HG02642 (cell line): ENCODE data around the gene CCNA1.
A peak's percentile ranks its signal among the peaks of the same experiment; 100 is the strongest.

Source experiments
- ATAC-seq: cut with Tn5 transposase; IDR thresholded peaks from one replicate; pipeline ENCODE4 v1.9.1; 2021; ENCODE audit warnings: mild to moderate bottlenecking; ENCODE audit not compliant: unreplicated experiment, poor library complexity

CCNA1 gene

DNA sequence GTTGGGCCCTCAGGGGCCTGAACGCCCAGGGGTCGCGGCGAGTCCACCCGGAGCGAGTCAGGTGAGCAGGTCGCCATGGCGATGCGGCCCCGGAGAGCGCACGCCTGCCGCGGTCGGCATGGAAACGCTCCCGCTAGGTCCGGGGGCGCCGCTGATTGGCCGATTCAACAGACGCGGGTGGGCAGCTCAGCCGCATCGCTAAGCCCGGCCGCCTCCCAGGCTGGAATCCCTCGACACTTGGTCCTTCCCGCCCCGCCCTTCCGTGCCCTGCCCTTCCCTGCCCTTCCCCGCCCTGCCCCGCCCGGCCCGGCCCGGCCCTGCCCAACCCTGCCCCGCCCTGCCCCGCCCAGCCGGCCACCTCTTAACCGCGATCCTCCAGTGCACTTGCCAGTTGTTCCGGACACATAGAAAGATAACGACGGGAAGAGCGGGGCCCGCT is at the start of gene CCNA1:
Gene CCNA1, plus strand, starts transcription at position 390 of the 439 bp plus-strand sequence. CDS start 562 bp downstream, outside the sequence.
- ATAC-seq = peak; percentile 46

DNA sequence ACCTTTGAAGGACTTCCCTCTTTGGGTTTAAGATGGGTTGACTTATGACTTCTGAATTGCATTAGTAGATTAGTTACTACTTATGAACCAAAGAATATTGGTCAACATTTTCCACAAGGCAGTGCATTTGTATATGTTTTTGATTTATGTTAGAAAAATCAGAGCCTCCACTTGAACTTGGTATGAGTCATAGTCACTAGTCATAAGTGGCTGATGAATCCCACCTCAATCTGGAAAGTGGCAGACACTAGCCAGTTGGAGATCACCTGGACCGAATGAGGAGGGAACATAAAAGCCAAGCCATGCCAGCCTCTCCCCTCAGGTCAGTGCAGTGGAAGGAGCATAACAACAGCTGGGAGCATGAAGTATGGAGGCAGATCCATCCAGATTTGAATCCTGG is 46.8 kb upstream of the CCNA1 start:
- ATAC-seq = no peak

DNA sequence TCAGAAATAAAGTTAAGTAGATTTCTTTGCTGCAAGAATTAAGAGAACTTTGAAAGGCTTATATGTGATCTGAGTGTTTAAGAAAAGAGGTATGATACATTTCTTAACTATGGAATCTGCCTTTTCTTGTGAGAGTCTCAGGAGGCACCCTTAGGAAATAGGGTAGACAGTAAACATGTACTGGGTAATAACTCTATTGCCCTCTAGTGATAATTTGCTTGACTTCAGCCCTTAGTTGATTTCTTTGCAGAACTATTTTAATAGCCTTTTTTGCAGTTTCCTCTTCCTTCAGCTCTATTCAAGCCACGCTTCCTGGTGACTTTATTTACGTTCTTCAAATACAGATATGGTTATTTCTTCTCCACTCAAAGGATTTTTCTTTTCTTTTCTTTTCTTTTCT is 37.0 kb upstream of the CCNA1 start:
- ATAC-seq = no peak

DNA sequence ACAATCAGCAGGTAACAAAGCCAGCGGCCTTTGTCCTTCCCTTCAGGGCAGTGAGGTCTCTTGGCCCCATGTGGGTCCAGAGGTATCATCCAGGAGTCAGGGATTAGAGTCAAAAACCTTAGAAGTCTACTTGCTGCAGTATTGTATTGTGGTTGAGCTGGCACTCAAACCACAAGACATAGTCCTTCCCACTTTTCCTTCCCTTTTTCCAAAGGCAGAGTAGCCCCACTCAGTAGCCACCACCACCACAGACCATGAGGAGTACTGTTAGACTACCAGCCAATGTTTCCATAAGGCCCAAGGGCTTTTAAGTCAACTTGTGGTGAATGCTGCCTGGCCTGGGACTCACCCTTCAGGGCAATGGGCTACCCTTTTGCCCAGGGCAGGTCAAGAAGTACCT is 27.1 kb upstream of the CCNA1 start:
- ATAC-seq = no peak

DNA sequence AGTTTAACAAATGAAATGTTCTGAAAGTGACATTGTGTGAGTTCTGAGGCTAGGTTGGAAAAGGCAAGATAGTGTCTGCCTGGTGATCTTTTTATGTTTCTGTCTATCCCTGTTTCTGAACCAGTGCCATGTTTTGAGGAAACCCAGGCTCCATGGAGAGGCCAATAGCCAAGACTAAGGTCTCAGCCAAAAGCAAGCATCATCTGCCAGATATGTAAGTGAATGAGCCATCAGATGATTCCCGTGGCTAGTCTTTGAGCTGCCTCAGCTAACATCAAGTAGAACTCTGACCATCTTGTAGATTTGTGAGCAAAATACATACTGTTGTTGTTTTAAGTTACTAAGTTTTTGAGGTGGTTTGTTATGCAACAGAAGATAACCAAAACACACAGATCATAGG is 19.6 kb upstream of the CCNA1 start:
- ATAC-seq = no peak

DNA sequence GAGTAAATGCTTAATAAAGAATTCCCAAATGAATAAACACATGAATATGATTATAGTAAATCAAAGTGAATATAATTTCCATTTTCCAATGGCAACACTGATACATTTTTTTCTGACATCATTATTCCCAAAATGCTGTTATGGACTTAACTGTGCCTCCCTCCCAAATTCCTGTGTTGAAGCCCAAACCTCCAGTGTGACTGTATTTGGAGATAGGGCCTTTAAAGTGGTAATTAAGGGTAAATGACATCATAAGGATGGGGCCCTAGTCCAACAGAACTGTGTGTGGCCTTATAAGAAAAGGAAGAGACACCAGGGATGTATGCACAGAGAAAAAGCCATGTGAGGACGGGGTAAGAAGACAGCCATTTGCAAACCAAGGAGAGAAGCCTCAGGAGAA is 19.1 kb upstream of the CCNA1 start:
- ATAC-seq = no peak

DNA sequence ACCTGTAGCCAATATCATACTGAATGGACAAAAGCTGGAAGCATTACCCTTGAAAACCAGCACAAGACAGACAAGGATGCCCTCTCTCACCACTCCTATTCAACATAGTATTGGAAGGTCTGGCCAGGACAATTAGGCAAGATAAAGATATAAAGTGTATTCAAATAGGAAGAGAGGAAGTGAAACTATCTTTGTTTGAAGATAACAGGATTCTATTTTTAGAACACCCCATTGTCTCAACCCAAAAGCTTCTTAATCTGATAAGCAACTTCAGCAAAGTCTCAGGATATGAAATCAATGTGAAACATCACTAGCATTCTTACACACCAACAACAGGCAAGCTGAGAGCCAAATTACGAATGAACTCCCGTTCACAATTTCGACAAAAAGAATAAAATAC is 17.8 kb upstream of the CCNA1 start:
- ATAC-seq = no peak

DNA sequence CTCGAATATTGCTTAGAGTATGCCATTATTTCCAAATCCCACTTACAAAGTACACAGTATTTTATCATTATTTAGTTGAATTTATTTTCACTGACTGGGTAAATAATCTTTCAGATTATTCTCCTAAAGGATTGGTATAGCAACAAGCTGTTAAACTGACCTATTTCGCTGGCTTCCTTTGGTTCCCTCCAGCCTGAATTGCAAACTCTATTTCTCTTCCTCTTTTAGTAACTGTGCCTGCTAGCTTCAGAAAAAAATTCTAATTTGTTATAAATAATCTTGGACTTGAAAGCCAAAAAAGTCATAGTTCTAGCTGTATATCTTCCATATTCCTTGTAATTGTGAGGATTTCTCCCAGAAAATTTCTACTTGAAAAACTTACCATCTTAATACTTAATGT is 15.0 kb upstream of the CCNA1 start:
- ATAC-seq = no peak

DNA sequence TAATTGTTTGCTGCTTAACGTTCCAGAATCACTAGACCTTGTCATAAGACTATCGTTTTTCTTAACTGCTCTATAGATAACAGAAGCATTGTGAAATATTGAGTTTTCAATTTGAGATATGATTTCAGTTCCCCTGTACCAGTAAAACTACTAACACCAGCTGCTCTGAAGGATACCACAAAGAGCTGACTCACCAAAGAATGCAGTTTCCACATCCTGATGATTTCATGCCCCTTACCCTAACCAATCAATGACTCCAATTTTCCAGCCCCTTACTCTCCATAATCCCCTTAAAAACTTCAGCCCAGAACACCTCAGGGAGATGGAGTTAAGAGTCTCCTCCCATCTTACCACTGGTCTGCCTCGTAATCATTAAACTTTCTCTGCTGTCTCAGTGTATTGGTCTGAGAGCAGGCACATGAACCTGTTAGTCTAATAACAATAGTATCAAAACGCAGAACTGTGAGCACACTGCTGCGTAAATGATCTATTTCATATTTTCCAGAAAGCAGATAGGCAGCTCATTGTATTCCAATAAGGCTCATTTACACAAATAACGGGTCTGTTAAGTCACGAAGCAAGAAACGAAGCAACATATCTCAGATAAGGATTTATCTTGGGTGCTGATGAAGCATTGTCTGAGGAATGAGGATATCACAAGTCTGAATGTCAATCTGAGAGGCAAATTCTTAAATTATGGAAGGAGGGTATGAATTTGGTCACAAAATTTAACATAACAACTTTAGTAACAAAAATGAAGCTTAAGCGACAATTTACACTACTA is 14.1 kb upstream of the CCNA1 start:
- peak; percentile 77 for ATAC-seq

DNA sequence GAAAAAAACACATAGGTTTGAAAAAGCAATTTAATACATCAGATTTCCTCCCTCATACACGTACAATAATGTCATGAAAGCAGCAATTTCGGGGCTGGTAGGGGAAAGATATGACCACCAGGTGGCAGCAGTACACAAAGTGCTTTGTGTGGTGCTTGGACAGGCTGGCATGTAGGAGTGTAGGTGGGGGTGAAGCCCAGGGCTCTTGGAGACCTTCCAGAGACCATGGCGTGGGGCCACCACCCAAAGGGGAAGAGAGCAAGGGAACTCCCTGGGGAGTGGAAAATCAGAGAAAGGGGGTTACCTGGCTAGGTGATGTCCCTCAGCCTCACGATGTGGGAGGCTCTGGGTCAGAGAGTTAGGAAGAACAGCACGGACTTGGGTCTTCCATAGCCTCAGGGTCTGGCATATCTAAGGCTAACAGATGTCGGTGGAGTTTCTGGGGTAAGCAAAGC is 11.8 kb upstream of the CCNA1 start:
- ATAC-seq = peak; percentile 92

DNA sequence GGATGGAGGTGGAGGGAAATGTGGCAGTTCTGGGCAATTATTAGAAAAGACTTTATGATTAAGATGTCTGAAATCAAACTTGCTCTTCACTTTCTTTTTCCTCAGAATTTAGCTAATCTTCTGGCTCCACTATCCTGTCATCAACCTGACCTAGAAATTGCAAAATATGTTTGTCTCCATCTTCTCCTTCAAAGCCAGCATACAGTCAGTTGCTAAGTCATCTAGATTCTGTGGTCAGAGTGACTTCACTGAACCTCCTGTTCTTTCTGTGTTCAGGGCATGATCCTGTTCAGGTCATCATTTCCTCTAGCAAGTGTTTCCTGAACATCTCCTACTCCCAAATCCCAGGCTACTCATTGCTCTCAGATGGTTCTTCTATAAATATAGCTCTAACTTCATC is 10.8 kb upstream of the CCNA1 start:
- no peak for ATAC-seq

DNA sequence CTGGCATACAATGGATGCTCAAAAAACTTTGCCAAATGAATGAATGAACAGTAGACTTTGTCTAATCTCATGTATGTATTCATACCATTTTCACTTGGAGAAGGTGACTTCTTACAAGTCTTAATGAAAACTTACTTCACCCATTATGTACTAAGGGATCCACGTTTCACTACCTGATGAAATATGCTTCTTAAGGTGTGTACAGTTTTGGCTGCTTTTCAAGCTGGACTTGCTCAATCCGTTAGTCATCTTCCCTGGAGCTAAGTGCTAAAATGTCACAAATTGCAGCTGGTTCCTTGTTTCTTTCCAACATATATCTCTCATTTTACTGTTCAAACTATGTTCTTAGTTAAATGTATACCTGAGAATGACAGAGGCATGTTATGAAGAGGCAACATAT is 4.2 kb upstream of the CCNA1 start:
- no peak for ATAC-seq

DNA sequence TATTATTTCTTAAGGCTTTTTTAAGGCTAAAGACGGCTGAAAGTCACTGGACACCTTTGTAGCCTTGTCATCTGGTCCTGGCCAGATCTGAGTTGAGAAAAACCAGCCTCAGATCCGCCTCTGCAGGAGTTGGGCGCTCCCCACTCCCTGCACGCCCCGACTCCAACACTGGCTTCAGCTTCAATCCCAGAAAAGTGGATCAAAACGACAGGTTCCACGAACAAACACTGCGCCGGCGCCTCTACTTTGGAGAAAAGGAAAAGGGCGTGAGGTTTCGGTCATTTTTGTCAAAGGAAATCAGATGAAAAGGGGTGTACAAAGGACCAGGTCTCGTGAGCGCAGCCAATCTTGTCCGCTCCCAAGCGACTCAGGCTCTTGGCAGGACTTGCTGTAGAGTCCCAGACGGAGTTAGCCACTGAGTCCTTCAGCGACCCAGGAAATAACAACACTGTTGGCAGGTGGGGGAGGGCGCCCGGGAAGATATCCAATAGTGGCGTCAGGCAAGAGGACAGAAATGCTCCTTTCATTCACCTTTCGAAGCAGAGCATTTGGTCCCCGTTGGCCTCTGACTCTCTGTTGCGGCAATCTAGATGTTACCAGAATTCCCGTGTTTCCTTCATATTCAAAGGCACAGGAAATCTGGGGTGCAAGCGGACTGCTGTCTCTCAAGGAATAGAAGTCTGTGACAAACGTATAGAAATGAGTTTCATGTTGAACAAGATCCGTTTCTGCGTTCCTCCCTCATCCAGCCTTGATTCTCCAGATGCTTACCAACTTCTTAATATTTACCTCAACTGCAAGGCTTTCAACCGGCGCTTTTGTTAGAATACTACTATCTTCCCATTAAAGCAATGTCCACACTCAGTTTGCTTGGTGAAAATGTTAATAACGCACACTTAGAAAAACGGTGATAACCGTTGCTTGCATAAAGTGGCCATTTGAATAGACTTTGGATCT is 1.8 kb upstream of the CCNA1 start:
- no peak for ATAC-seq

DNA sequence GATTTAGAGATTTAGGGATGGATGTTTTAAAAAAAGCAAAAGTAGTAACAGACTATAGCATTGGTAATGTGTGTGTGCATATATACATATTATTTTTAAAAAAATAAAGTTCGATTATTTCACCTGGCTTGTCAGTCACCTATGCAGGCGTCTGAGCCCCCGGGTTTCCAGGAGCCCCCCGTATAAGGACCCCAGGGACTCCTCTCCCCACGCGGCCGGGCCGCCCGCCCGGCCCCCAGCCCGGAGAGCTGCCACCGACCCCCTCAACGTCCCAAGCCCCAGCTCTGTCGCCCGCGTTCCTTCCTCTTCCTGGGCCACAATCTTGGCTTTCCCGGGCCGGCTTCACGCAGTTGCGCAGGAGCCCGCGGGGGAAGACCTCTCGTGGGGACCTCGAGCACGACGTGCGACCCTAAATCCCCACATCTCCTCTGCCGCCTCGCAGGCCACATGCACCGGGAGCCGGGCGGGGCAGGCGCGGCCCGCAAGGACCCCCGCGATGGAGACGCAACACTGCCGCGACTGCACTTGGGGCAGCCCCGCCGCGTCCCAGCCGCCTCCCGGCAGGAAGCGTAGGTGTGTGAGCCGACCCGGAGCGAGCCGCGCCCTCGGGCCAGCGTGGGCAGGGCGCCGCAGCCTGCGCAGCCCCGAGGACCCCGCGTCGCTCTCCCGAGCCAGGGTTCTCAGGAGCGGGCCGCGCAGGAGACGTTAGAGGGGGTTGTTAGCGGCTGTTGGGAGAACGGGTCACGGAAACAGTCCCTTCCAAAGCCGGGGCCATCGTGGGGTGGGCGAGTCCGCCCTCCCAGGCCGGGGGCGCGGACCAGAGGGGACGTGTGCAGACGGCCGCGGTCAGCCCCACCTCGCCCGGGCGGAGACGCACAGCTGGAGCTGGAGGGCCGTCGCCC is 840 bp upstream of the CCNA1 start:
- ATAC-seq = peak; percentile 53

DNA sequence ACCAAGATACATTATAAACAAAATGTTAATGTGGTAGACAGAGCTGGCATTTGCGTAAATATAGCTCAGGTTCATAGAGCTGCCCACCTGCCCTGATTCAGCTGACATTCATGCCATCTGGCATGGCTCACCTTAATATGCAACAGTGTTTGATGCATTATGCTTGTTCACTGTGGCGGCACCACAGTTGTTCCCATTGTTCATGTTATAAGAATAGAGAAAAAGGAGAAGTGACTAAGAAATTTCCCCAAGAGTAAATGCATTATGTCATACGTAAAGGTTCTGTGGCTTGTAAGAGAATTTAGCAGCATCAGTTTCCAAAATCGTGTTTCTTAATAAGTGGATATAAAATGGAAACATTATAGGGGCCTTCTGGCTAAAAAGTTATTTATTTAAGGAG is 4.5 kb downstream of the CCNA1 start:
- no peak for ATAC-seq

DNA sequence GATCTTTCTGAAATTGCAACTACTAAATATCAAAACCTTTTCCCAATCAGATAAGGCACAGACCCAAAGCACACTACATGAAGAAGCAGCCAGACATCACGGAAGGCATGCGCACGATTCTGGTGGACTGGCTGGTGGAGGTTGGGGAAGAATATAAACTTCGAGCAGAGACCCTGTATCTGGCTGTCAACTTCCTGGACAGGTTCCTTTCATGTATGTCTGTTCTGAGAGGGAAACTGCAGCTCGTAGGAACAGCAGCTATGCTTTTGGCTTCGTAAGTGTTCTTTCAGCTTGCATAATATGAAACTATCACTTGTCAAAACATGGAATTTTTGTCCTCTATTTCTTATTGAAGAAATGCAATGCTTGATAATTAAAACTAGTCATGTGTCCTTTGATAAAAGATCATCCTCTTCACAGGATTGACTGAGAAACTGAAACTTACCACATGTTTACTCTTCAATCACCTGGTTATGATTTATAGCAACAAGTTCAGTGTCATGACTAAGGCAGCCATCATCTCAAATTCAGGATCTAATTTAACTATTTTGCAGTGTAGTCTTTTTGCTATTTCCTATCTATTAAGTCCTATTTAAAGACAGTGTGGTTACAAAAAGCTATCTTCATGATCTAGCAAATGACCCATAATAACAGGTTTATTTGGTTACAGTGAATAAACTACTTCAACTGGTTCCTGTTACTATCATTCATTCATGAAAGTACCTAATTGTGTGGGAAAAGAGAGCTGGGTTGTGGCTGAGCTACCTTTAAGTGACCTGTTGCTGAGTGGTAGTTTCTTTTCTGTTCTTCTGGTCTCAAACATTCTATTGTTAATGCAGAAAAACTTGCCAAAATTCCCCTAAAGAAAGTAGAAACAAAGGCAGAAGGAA is 6.5 kb downstream of the CCNA1 start:
- no peak for ATAC-seq

DNA sequence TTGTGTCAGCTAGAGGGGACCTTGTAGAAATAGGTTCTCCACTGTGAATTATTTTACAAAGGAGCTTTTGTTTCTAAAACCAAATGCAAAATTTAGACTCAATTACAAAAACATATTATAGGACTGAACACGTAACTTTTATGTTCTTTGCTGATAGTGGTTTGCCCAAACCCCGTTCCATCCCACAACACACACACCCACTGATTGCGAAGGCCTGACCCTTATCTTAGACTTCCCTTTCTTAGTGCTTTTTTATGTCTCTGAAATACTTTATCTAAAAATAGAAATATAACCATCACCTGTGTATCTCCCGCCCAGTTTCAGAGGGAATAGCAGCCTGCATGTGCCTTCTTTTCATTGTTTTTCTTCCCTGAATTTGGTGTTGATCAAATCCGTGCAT is 13.0 kb downstream of the CCNA1 start:
- no peak for ATAC-seq

DNA sequence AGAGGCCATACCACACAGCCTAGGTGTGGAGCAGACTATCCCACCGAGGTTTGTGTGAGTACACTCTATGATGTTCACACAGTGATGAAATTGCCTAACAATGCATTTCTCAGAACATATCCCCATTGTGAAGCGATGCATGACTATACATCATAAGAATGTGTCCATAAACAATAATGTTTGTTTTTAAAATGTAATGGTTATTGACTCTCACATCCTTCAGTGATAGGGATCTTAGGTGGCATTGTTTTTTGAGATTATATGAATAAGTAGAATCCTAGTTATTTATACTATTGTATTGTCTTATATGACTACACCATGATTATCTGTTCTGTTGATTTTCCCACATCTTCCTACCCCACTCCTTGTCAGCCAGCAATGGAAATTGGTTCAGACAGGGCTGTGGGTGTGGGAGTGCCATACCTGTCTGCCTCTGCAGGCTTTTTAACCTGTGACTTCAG is 13.6 kb downstream of the CCNA1 start:
- ATAC-seq = no peak

DNA sequence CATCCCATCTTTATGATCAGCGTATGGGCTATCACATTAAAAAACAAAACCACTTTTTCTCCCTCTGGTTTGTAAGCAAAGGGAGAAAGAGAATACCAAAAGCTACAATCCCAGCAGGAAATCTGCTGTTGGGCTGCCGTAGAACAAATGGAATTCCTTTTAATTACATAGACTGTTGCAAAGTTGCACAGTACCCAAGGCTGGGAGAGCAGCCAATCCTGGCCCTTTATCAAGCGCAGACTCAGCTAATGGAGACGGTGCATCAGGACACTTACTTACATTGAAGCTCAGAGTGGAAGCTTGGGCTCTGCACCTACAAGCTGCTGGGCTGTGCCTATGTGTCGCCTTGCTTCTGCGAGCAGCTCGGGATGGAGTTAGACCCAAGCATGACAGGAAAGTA is 15.2 kb downstream of the CCNA1 start:
- no peak for ATAC-seq
